IPS-NIHi7 (cell line): ENCODE results near the gene ARRDC2.
A peak's percentile ranks its signal among the peaks of the same experiment; 100 is the strongest.
"Not testable (repeated sequence)": the region's sequence is repeated elsewhere in the genome, so short reads cannot be mapped to it uniquely, and the experiment has no call there.

ENCODE experiments used
- DNase-seq: peaks from one replicate; pipeline ENCODE4 v3.0.0; 2012; ENCODE audit warnings: mixed read lengths; ENCODE audit errors: extremely low spot score

ARRDC2 gene

DNA sequence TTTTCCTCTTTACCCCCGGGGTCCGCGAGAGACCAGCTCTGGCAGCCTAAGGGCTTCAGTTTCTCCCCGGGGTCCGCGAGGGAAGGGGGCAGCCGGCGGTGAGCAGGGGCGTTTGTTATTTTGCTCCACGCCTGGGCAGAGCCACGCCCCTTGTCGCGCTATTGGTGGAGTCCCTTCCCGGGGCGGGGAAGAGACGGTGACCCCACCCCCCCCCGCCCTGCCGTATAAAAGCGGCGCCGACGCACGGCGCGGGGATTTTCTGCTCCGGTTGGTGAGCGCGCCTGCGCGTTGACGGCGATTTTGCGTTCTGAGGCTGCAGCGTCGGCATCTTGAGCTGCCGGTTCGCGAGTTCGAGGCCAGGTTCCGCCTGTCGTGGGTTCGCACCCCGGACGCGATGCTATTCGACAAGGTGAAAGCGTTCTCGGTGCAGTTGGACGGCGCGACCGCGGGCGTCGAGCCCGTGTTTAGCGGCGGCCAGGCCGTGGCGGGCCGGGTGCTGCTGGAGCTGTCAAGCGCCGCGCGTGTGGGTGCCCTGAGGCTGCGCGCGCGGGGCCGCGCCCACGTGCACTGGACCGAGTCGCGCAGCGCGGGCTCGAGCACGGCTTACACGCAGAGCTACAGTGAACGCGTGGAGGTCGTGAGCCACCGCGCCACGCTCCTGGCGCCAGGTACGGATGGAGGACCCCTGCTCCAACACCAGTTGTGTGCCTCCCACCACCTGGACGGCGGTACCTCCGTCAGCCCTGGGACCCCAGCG lies at the start of gene ARRDC2:
Gene ARRDC2 (plus strand): TSS at position 254 of the 757 bp plus-strand sequence. CDS start 141 bp downstream, at position 395.
- peak; percentile 99 for DNase-seq

DNA sequence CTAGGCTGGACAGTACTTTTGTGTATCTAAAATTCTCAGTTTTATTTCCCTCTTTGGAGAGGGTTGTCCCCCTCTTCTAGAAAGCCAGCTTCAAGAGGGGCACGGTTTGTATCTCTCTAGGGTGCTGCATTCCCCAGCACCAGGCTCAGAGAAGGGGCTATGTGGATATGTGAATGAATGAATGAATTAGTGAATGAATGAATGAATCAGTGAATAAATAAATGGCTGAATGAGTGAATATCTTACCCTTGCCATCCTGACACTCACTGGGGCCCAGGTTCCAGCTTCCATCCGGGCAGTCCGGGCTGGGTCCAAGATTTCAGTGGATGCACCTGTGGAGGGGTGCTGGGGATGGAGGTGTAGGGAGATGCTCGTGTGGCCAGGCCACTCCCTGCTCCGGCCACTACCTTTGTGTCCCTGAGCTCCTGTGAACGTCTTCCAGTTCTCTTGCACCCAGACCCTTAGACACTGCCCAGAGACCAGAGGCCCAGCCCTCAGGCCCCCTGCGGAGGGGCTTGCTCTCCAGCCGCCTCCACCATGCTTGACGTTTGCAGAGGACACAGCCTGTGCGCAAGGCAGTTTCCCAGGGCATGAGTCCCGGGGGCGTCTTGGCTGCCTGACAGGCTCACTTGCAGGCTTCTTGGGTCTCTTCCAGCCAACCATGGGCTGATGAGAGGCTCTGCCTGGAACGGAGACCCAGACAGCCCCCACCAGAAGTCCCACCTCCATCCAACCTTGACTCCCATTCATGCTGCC lies 43.9 kb upstream of the ARRDC2 start:
- DNase-seq, result no peak

DNA sequence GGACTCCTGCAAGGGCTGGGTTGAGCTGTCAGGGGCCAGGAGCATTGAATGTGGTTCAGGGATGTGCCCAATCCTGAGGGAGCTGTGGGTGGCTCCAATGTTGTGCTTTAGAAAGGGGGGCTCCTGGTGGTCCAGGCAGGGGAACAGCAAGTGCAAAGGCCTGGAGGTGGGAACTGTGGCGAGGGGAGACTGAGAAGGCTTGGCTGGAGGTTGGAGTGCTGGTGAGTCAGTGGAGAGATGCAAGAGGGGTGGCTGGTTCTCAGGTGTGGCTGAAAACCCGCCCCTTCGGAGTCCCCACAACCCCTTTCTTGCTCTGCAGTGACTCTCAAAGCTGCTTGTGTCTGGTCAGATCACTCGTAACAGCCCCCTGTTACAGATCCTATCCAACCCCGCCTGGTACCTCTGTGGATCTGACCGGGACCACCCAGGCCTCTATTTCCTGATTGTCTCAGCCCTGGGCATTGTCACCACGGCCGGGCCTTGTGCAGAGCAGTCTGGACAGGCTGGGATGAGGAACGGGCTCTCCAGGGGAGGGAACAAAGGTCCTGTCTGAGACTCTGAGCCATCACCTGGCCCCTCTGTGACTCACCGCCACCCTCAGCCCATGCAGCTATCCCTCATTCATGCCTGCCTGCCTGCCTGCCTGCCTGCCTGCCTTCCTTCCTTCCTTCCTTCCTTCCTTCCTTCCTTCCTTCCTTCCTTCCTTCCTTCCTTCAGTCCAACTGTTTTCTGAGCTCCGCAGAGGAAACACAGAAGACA lies 42.4 kb upstream of the ARRDC2 start:
- DNase-seq, result peak; percentile 42

DNA sequence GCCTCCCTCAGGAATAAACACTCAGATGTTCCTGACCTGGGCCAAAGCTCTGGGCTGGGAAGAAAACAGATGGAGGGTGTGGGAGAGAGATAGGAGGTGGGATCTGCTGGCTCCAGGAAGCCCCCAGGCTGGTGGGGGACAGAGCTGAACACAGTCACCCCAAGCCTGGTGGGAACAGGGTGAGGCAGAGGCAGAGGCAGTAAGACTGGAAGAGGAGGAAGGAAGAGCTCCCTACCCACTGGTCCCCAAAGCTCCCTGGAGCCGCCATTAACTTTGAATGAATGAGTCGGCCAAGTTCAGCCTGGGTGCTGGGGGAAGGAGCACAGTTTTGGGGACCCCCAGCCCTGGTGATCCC lies 41.9 kb upstream of the ARRDC2 start:
- no peak for DNase-seq

DNA sequence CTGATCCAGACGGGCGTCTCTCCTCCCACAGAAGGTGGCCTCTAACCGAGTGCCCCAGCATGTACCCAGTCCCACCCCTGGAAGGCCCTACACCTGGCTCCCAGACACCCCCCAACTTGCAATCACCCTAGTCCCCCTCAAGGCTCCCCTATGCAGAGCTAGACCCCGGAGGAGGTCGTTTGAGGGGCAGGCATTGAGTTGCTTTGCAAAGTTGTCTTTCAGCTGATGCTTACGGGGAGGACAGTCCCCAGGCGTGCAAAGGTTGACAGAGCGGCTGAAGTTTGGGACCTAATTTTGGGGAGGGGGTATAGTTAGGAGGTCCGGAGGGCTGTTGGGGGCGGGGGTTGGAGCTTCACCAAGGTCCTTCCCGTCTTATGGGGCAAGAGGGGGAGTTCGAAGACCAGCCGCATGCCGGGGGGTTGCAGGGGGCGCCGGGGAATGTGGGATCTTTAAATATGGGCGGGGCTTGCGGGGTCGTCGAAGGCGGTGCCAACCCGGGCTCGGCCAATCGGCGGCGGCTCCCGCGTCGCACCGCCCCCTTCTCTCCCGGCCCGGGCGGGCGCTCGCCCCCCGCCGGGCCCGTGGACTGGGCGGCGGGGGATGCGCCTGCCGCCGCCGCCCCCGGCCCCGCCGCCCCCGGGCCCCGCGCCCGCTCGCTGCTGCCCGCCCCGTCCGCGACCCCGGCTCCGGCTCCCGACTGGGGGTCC lies 41.3 kb upstream of the ARRDC2 start, which contains the start of gene KCNN1:
Gene KCNN1 (plus strand): TSS at position 558 of the 707 bp plus-strand sequence. CDS start 6,782 bp downstream, outside the sequence.
- peak; percentile 97 for DNase-seq

DNA sequence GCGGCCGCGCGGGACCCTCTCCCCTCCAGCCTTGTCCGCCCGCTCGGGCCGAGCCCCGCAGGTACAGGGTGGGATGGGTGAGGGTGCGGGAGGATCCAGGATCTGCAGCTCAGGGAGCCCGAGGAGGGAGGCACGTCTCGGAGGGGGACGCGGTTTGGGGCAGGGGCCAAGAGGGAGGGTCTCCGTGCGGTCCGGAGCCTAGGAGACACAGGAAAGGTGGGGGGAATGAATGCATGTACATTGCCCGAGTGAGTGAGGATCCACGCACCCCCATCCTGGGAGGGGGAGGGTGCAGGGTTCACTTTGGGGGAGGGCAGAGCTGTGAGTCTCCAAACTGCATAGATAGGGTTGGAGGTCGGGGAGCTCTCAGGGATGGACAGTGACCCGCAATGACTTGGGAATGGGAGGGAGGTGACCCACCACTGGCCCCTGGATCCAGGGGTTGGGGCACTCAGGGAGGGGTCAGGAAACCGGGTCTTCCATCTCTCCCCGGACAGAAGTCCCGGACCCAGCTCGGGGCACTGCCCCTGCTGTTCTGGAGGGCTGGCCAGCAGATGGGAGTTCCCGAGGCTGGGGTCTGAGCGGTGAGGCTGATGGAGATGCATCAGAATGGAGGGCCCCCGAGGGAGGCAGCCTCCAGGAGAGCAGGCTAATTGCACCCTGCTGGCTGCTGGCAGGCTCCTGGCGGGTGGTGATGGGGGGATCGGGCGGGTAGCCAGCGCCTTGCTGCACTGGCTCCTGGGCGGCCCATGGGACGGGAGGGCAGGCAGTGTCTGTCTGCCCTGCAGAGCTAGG lies 40.5 kb upstream of the ARRDC2 start:
- peak; percentile 31 for DNase-seq

DNA sequence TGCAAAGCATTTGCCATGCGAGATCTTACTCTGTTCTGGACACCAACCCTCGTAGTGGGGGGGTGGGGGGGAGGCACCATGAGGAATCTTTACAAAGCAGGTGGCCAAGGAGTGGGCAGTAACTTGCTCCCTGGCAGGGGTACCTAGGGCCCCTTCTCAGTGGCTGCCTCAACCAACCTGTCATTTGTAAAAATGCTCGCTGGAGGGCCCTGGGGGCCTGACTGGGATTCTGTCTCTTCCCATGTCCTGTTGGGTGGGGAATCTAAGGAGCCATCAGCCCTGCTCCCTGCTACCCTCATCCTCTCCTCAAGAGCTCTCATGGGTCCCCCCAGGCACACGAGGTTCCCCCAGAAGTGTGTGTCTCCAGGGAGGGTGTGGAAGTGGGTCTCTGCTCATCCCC lies 39.6 kb upstream of the ARRDC2 start:
- no peak for DNase-seq

DNA sequence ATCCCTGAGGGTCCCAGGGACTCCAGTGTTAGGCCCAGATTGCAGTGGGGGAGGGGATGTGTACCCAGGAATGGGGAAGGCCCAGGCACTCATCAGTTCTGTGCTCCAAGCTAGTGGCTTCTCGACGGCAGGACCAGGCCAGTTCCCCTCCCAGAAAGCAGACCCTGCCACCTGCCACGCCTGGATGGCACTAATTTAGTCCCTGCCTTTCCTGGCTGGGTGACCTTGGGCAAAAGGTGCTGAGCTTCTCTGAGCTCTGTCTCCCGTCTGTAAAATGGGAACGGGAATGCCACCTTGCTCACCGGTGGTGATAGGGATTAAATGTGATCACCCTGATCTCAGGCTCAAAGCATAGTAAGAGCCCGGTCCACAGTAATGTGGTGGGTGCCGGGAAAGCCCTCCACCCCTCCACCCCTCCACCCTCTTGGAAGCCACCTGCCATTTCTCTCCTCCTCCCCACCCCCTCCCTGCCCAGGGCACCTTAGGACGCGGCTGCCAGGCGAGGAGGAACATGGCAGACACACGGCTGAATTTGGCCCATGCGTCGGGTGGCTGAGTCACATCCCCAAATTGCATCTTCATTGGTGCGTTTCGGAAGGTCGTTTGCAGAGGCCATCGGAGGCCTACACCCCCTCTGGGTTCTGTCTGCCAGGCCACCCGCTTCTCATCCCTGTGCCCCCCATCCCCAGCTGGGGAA lies 38.7 kb upstream of the ARRDC2 start:
- no peak for DNase-seq

DNA sequence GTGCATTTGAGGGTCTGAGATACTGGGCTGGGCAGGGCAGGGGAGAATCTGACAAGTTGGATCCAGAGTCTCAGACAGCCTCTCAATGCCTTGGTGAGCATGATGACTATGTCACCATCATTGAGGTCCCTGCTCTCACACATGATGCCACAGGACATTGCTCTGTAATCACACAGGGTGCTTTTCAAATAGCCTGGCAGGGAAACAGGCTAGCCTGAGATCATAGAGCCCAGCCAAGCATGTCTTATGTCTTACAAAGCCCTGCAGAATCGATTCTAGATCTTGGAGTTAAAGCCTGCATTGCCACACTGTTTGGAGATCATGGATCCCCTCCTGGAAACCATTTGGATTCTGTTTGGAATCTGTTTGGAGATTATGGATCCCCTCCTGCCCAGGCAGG lies 35.7 kb upstream of the ARRDC2 start:
- no peak for DNase-seq

DNA sequence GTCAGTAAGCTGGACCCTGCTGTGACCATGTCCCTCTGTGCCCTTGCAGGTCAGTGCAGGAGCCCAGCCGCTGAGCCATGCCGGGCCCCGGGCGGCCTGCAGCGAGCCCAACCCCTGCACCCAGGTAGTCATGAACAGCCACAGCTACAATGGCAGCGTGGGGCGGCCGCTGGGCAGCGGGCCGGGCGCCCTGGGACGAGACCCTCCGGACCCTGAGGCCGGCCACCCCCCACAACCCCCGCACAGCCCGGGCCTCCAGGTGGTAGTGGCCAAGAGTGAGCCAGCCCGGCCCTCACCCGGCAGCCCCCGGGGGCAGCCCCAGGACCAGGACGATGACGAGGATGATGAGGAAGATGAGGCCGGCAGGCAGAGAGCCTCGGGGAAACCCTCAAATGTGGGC lies 34.2 kb upstream of the ARRDC2 start:
- DNase-seq, result no peak

DNA sequence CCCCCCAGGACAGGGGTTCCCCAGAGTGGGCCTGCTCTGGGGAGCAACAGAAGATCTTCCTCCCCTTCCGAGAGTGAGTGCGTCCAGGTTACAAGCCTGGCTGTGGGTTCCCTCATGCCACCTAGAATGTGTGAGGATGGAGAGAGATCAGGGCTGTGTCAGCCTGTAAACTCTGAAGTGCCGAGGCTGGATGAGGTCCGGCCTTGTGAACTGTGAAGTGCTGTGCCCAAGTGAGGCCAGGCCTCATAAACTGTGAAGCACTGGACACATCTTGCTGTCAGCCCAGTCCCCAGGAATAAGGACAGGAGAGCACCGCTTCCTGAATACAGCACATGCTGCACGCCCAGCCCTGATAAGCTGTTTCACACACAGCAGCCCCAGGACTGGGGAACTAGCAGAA lies 33.4 kb upstream of the ARRDC2 start:
- DNase-seq, result no peak

DNA sequence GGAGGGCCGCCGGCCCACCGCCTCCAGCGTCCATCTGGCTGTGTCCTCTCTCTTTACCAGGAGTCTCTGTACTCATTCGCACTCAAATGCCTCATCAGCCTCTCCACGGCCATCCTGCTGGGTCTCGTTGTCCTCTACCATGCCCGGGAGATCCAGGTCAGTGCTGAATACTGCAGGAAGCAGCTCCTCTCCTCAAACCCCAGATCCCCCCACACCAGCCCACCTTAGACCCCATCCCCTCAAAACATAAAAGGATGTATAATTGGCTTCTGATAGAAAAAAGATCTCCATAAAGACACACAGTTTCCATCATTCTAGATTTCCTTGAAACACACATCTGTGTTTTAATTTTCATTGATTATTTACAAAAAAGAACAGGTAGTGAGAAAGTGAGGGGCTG lies 32.9 kb upstream of the ARRDC2 start:
- no peak for DNase-seq

DNA sequence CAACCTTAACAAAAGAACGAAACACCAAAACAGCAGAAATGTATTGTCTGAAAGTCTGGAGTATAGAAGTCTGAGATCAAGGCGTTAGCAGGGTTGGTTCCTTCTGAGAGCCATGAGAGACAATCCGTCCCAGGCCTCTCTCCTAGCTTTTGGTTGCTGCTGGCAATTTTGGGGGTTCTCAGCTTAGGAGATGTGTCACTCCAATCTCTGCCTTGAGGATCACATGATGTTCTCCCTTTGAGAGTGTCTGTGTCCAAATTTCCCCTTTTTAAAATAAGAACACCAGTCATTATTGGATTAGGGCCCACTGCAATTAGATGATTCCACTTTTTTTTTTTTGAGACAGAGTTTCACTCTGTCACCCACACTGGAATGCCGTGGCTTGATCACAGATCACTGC lies 30.9 kb upstream of the ARRDC2 start:
- no peak for DNase-seq

DNA sequence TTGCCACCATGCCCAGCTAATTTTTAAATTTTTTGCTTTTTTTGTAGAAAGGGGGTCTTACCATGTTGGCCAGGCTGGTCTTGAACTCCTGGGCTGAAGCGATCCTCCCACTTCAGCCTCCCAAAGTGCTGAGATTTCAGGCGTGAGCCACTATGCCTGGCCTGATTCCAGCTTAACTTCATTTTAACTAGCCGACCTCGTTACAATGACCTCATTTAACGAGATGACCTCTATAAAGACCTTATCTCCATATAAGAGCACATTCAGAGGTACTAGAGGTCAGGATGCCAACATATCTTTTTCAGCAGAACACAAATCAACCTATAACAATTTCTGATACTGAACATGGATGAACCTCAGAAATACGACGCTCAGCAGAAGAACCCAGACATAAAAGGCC lies 30.5 kb upstream of the ARRDC2 start:
- no peak for DNase-seq

DNA sequence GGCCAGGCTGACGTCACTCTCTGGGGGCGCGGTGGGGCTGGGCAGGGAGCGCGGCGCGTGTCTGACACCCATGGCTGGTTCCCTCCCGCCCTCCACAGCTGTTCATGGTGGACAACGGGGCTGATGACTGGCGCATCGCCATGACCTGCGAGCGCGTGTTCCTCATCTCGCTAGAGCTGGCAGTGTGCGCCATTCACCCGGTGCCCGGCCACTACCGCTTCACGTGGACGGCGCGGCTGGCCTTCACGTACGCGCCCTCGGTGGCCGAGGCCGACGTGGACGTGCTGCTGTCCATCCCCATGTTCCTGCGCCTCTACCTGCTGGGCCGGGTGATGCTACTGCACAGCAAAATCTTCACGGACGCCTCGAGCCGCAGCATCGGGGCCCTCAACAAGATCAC lies 26.4 kb upstream of the ARRDC2 start:
- DNase-seq, result no peak

DNA sequence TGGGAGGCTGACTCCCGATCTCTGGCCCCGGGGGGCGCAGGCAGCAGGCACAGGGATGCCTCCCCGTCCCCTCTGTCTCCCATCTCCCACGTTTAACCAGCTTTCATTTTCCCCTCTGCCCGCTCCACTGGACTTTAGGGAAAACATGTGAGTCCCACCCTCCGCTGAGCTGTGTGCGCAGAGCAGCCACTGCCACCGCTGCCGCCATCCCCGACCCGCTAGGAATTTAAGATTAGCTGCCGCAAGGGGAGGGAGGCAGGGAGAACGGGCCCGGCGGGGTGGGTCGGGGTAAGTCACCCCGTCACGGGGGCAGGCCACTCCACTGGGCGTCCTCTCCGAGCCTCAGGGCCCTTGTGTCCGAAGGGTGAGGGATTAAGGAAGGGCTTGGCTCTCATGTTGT lies 25.5 kb upstream of the ARRDC2 start:
- DNase-seq, result no peak

DNA sequence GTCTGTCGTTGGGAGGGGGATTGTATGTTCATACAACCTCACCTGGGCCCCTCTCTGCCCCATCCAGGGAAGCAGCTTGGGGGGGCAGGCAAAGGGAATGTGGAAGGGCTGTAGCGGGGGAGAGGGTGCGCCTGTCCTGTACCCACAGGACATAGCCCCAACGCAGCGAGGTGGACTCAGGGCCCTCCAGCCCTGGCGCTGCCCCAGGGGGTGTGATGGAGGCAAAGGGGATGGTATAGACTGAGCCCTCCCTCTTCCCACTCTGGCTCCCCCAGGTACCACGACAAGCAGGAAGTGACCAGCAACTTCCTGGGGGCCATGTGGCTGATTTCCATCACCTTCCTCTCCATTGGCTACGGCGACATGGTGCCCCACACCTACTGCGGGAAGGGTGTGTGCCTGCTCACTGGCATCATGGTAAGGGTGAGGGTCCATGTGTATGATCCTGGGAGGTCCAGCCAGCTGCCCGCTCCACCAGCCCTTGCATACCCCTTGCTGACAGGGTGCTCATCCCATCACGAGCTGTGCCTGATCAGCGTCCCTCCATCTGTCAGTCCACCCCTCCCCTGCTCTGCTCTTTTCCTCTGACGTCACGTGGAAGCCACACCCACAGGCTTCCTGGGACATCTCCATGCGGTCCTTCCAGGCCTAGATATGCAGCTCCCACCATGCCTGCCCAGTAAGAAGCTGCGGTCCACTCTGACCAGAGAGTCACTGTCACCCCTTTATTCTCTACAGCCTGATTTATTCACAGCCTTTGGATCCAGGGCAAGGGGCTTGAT lies 22.7 kb upstream of the ARRDC2 start:
- DNase-seq, result no peak

DNA sequence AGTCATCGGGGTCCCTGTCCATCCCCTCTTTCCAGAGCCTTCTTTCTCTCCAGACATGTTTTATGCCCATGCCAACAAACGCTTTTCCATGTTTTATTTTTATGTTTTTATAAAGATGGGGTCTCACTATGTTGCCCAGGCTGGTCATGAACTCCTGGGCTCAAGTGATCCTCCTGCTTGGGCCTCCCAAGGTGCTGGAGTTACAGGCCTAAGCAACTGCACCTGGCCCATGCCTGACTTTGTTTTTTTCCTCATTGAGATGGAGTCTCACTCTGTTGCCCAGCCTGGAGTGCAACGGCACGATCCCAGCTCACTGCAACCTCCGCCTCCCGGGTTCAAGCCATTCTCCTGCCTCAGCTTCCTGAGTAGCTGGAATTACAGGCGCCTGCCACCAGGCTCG lies 21.4 kb upstream of the ARRDC2 start:
- DNase-seq, result not testable (repeated sequence)

DNA sequence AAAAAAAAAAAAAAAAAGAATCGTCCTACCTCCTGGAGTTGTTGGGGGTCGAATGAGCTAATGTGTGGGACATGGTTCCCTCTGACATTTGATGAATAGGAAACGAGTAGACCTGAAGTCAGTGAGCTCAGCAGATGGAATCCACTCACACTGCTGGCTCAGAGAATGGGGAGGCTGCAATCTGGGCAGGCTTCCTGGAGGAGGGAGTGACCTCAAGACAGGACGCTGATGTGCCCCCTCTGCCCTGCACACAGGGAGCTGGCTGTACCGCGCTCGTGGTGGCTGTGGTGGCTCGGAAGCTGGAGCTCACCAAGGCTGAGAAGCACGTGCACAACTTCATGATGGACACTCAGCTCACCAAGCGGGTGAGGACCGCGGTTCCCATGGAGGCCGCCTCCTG lies 19.8 kb upstream of the ARRDC2 start:
- DNase-seq, result no peak
